Activated CD8-positive, alpha-beta memory T cell treated with anti-CD3 and anti-CD28 coated beads, Interleukin-2, amount 50 U/mL, for 1 hour (primary cell): ENCODE measurements around the gene NCAM1.

Experiments used
- DNase-seq: peaks from one replicate; pipeline ENCODE4 v3.0.0-alpha.2; 2020; ENCODE audit errors: extremely low read depth

The NCAM1 gene

DNA sequence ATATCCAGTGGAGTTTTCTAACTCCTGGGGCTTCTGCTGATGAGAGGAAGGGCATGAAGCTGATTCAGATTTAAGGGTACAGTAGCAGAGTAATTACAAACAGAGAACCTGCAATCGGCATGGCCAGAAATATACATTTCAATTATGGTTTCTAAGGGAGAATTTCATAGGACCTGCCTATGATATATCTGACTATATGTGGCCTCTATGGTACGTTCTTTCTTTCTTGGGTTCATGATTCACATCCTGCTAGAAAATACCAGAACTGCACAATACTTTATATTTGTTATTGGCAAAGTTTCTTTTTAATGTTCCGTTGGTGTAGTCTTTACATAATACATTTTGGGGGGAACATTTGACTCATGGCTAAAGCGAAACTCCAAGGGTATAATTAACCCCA lies 290.1 kb downstream of the NCAM1 start:
- DNase-seq = no peak

DNA sequence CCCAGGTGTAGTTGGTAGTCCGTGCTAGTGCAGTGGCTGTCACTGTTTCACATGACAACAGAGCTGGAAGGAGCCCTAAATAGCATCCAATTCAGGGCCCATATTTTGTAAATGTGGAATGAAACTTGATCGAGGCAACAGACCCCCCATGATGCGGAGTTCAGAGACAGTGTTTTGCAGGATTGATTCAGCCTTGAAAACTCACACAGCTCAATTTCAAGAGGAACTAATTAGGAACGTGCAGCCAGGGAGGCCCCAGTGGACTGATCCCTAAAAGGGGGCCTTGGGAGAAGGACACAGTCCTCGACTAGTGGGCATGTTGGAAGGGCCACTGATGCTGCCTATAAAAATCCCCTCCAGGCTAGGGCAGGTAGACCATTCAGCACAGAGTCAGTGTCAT lies 292.2 kb downstream of the NCAM1 start:
- no peak for DNase-seq

DNA sequence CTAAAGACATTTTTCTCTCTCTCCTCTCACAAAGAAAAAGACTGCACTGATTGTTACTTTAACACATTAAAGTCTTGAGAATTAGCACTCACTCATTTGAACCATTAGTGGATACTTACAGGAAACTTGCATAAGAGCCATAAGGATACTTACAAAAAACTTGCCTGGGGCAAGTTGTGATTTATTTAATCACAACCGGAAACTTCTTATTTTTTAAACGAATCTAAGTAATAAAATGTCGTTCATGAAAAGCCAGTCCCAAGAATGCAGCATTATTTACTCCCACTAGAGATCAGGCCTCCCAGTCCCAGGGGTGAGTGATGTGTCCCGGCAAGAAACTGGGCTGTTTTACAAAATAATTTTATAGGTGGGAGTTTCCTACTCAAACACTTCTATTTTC lies 293.9 kb downstream of the NCAM1 start:
- DNase-seq = no peak

DNA sequence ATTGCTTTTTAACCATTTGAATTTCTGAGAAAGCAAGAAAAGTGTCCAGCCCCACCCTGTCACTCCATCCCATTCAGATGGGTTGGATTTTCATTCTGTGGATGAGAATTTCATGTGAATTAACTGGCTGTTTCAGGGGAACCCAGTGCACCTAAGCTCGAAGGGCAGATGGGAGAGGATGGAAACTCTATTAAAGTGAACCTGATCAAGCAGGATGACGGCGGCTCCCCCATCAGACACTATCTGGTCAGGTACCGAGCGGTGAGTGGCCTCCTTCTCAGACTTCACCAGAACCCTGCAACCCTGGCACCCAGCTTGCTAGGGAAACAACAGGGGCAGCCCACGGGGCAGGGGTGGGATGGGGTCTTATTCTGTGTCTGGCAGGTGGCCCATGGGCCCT lies 294.5 kb downstream of the NCAM1 start:
- no peak for DNase-seq

DNA sequence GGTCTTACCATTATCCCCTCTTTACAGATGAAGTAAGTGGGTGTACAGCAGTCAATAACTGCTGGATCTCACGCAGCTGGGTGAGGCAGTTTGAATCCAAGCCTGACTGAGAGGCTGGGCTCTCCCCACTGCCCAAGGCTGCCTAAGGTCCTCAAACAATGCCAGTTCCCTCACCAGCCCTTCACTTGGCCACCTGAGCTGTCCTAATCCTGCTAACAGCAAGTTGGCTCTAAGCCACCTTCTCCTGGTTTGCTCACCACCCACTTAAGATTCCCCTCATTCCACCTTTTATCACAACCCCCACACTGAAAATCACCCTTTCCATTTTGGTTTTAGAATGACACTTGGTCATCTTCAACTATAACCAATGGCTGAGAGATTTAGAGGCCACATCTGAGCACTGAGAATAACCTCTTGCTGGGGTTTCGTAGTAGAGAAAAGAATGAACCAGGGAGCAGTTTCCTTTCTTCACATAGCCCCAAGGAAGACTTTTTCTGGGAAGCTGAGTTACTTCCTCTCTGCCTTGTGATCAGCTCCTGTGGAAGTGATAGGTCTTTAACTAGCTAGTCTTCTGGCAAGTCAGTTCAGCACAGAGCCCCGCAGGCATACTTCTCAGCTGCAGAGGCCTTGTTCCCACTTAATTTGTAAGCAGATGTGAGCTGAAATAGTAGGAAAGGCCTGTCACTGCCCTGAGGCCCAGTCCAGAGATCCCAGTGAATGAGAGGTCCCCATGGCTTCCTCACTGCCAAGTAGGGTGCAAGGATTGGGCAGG lies 295.4 kb downstream of the NCAM1 start:
- no peak for DNase-seq

DNA sequence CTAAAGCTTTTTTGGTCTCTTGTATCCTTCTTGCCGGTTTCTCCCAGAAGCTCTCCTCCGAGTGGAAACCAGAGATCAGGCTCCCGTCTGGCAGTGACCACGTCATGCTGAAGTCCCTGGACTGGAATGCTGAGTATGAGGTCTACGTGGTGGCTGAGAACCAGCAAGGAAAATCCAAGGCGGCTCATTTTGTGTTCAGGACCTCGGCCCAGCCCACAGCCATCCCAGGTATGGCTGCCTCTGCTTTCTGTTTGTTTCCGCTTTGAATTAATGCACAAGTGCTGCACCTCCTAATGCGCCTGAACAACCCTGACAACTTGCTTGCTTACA lies 298.8 kb downstream of the NCAM1 start:
- no peak for DNase-seq

DNA sequence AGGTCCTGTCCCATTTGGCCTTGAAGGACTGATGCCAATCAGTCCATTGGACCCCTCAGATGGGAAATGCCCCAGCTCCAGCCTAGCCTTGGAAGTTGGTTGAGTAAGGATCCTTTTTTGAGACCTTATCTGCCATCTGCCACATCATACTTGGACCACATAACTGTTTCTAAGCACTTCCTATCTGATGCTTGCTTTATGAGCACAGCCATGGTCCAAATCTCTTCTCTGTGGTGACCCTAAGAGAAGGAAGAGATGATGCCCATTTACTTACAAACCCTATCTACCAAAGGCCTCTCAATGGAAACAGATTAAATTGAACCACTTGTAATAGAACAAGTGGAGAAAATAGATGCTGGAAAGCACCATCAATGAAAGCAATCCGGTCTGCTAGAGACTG lies 299.3 kb downstream of the NCAM1 start:
- DNase-seq = no peak

DNA sequence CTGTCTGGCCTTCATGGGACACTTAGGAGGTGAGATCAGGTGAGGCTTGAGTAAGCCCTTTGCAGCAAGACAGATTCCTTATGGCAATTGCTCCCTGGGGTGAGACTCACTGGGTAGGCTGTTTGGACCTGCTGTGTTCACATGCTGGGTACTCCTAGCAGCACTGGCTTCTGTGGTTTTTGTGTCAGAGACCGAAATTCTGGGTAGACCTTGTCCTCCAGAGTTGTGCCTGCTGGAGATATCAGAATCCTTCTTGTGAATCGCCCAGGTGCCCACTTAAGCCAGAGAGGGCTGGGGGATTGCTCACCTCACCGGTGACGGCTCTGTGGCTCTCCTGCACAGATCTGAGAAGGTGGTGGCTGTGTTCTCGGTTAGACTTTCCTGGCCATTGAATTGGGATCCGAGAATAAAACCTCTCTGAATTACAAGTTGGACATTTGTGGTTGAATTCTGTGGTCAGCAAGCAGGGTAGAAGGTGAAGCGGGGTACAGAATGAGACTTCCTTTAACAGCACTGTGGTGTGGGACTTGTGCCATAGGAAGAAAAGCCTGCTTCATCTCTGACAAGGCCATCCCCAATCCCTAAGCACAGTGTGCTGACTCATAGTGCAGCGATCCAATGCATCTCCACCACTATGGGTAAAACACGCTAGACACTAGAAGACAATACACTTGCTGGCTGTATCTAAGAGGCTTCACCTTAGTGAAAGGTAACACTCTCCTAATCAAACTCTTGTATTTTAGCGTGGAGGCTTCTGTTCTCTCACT lies 300.7 kb downstream of the NCAM1 start:
- DNase-seq = no peak

DNA sequence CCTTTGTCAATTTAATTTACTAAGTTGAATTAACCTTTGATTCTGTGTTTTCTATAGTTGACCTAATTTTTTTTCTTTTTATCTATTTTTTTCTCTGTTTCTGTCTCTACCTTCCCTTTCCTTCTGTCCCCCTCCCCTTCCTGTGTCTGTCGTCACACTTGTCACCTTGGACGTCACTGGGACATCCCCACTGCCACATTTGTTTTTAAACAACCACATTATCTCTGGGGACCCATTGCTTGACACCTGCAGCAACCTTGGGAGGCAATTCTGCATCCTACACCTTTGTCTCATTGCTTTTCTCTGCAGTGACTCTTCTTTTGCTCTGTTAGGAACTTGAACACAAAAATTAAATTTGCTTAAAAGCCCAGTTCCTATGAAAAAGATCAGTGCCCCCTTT lies 301.4 kb downstream of the NCAM1 start:
- DNase-seq = no peak

DNA sequence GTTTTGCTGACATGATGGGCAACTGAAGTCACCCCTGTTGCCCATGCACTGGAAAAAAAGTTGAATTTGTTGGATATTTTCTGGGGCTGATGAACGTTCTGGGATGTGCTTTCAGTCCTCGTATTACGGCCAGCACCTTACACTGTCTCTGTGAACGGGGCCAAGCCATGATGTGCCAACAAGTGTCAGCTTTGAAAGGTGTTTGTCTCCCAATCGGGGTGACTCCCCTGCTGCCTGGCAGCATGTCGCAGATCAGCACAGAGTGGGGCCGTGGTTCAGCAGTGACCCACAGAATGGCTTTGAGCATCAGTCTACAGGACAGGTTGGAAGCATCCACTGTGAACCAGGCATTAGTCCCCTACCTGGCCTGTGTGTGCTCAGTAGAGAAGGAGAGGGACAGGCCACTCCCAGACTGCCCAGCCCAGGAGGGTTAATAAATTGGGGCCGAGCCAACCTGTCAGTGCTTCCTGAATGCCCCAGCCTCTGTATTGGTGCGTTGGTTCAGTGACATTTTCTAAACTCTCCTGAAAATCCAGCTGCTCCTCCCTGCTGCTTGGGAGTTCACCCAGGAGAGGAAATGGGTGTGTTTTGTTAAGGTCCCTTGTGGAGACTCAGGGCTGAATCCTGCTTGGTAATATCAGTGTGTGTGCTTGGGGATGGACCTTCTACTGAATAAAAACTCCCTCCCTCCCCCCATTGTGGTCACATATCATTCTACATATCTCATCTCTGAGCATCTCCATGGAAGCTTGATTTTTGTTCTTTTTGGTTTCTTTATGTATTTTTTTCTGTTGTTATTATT lies 302.4 kb downstream of the NCAM1 start:
- DNase-seq = no peak

DNA sequence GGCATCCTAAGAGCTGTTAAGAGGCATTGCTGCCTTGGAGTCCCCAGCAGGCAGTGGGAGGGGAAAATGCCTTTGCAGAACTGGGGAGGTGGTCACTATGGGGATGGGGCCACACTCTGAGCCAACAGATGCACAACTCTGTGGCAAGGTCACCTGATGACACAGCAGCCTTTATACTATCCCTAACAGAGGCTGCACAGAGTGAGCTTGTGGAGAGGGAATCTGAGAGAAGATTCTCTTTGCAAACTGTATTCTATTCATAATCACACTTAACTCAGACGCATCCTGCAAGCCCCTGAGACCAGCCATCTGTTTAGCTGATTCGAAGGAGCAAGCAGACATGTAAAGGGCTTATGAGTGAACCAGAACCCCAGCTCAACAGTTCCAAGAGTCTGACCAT lies 304.1 kb downstream of the NCAM1 start:
- DNase-seq = no peak

DNA sequence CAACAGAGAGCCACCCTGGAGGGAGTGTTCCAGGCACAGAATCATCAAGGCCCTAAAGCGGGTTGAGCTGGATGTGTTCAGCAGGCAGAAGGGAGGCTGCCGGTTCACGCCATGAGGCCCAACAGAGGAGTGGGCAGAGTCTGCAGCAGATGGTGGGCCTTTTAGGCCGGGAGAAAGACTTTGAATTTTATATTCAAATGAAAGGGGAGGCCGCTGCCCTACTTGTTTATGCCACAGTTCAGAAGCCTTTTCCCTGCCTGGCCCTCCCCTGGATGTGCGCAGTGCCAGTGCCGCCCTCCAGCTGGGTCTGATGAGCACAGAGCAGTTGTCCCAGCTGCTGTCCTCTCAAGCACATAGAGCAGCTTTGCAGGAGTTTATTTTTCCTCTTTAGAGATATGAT lies 306.3 kb downstream of the NCAM1 start:
- DNase-seq = no peak

DNA sequence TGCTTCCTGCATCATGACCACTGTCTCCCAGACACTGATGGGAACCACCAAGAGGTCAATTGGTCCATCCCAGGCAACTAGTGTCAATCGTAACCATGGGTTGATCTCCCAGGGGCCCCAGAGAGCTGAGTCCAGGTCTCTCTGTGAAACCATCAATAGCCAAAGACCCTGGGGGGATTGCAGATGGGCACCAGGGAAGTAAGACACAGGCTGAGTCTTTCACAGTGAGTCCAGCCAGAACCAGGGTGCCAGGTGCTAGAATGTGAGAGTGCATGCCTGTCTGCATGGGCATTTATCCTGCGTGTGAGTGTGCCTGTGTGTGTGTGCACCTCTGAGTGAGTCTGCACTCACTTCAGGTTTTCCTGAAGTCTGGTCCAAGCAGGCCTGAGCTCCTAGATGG lies 307.9 kb downstream of the NCAM1 start:
- no peak for DNase-seq

DNA sequence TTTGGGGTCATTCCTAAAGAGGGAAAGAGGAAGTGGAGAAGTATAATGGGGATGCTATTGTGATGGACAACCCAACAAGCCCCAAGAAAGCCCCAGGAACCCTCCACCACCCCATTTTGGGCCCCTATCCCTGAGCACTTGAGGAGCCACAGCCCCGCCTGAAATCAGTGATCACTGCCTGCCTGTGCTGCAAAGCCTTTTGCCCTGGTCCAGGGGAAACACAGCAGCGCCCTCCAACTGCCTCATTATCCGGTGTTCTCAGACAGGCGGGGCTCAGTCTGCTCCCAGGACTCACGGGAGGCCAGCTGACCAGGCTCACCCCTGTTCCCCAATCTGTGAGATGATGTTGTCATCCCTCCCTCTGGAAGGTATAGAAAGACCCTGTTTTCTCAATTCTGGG lies 308.4 kb downstream of the NCAM1 start:
- DNase-seq = no peak

DNA sequence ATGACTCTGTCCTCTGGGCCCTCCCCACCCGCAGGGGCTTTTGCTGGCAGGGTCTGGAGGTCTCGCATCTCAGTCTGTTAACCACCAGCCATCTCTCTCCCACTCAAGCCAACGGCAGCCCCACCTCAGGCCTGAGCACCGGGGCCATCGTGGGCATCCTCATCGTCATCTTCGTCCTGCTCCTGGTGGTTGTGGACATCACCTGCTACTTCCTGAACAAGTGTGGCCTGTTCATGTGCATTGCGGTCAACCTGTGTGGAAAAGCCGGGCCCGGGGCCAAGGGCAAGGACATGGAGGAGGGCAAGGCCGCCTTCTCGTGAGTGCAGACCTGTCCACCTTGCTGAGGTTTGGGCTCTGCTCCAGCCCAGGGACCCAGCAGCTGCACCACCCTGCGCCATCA lies 308.9 kb downstream of the NCAM1 start:
- no peak for DNase-seq

DNA sequence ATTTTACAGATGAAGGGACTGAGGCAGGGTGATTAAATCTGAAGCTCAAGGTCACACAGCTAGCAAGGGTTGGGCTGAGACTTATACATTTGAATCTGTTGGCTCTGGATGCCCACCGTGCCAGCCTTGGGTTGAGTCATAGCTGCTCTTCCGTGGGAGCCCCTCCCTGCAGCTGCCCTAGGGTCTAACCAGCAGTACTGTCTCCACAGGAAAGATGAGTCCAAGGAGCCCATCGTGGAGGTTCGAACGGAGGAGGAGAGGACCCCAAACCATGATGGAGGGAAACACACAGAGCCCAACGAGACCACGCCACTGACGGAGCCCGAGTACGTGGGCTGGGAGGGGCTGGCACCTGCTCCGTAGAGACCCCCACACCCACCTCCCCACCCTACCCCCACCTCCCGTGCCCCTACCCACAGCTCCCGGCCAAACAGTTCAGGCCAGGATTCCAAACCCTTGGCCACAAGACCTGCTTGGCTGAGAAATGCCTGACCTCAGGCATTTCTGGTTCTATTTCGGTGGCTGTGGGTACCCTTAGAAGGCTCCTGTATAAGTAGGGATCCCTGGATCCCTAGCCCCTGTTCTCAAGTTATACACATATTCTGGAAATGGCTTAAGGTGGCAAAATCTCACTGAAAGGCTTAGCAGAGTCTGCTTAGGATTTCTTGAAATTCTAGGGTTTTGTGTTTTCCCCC lies 310.5 kb downstream of the NCAM1 start:
- DNase-seq = no peak

DNA sequence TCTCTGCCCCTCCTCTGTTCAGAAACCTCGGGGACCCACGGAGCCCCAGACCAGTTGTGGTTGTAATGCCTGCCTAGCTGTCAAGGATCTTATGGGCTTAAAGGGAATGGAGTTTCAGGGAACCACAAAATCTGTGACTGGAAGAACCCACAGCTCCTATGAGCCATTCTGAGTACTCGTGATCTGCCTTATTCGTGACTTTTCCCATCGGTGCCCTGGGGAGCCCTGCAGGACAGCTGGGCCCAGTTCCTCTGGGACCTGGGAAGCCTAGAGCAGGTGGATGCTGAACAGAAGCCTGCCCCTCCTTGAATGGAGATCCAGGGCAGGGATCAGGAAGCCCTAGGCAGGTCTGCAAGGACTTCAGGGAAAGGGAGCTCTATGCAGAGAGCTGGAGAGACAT lies 311.1 kb downstream of the NCAM1 start:
- DNase-seq = no peak

DNA sequence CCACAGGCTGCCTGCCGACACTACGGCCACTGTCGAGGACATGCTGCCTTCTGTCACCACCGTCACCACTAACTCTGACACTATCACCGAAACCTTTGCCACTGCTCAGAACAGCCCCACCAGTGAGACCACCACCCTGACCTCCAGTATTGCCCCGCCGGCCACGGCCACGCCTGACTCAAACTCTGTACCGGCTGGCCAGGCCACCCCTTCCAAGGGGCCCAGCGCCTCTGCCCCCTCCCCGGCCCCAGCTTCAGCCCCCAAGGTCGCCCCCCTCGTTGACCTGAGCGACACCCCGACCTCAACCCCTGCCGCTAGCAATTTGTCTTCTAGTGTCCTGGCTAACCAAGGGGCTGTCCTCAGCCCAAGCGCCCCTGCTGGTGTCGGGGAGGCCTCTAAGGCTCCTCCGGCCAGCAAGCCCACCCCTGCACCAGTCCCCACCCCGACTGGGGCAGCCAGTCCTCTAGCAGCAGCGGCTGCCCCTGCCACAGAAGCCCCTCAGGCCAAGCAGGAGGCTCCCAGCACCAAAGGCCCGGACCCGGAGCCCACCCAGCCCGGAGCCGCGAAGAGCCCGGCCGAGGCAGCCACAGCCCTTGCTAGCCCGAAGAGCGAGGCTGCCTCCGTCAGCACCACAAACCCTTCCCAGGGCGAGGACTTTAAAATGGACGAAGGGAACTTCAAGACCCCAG lies 311.9 kb downstream of the NCAM1 start:
- DNase-seq = no peak

DNA sequence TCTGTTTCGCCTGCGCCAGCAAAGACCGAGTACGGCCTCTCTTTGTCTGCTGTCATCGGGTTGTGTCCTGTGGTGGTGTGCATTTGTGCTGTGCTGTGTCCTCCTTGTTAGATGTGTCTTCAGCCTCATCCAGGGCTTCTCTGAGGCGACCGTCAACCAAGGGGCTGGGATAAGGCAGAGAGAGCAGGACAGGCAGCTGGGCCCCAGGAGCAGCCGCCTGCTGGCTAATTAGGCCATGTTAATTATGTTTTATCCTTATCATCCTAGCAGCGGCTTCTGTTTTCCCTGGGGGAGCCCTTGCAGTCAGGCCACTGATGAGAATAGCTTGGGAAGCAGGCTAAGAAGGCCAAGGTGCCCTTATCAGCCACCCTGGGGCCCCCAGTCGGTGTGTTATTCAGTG lies 312.5 kb downstream of the NCAM1 start:
- no peak for DNase-seq

DNA sequence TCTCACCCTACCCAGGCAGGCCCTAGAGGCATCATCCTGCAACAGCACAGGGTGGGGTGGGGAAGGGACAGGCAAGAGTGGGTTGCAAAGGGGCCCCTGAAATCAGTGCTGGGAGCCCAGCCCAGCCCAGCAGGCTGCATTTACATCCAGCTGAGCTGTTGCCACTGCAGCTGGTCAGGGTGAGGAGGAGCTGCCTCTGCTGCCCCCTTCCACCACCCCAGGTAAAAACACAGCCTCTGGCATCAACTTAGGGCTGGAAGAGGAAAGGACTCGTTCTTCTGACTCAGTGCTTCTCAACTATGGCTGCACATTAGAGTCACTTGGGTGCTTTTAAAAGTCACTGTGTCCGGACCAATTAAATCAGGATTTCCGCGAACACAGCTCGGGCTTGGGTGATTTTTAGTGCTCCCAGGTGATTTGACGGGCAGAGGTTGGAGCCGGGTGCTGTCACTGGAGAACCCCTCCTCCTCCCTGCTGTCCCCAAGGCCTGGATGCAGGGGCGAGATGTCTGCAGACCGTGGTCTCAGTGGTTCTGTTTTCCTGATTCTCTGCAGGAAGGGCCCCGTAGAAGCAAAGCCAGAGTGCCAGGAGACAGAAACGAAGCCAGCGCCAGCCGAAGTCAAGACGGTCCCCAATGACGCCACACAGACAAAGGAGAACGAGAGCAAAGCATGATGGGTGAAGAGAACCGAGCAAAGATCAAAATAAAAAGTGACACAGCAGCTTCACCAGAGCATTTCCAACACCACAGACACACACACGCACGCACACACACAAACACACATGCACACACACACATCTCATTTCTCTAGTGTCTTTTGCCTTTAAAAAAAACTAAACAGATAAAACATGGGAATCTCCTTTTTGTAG lies 313.7 kb downstream of the NCAM1 start:
- no peak for DNase-seq

DNA sequence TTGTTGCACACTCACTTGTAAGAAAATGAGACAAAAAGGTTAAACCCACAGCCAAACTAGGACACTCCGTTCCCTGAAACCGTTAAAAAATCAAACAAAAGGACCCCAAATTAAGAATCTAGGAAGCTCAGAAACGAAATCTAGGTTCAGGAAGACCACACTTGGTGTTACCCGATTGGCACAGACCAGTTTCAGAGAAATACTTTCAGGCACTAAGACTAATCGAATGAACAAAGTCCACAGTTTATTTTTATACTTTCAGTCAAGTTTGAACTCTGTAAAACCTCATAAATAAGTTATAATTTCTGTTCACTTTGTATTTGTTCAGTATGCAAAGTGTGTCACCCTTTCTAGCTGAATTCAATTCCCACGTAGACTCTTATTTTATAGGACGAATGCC lies 314.4 kb downstream of the NCAM1 start:
- DNase-seq = no peak
